Uterus (tissue), 4 donors: Measurements from ENCODE around the gene KAT2A. TPM values are rescaled to one million over a fixed set of nuclear protein-coding genes. Genes with fewer than 3 reads are reported as not detected.
A peak's percentile ranks its signal among the peaks of the same experiment; 100 is the strongest.

Source experiments
- DNase-seq, 2 donors: peaks; one replicate each; pipeline ENCODE4 v3.0.0-alpha.2; 2019 to 2020
- H3K27ac ChIP-seq, 2 donors: fragments of 200-600 bp; sonication (generic); 1 replicate in 1 of 2; 2 replicates in 1 of 2; pipeline ENCODE4 v1.5.1; 2016 to 2018
- H3K27me3 ChIP-seq, 2 donors: fragments of 200-600 bp; sonication (generic); one replicate each; pipeline ENCODE4 v1.5.1; 2018 to 2019; ENCODE audit warnings: control low read depth in 1 of 2
- H3K36me3 ChIP-seq, 2 donors: fragments of 200-600 bp; sonication (generic); one replicate each; pipeline ENCODE4 v1.5.1; 2019; ENCODE audit warnings: control low read depth in 1 of 2
- H3K4me1 ChIP-seq, 2 donors: fragments of 200-600 bp; sonication (generic); one replicate each; pipeline ENCODE4 v1.5.1; 2018 to 2019; ENCODE audit warnings: control low read depth in 1 of 2
- H3K4me3 ChIP-seq, 2 donors: fragments of 200-600 bp; sonication (generic); 1 replicate in 1 of 2; 2 replicates in 1 of 2; pipeline ENCODE4 v1.5.1; 2018 to 2019; ENCODE audit warnings: mild to moderate bottlenecking in 1 of 2
- H3K9me3 ChIP-seq, 2 donors: fragments of 200-600 bp; sonication (generic); one replicate each; pipeline ENCODE4 v1.5.1; 2019; ENCODE audit warnings: control low read depth in 1 of 2
- POLR2A ChIP-seq, 2 donors: fragments of 450-650 bp; IDR thresholded peaks; one replicate each; pipeline ENCODE4 v1.6.1; 2016; ENCODE audit warnings: antibody characterized with exemption in 2 of 2, mild to moderate bottlenecking in 1 of 2, moderate library complexity in 1 of 2
- intact Hi-C: fragments of 100-400 bp; cut with DNase I; formaldehyde crosslinking; loops from one replicate; pipeline ENCODE4 v1.15.1; 2023; ENCODE audit warnings: low total_unique reads
- total RNA-seq, 4 donors: library from RNA; depleted of rRNA in 3 of 4; stranded (reverse); fragments of >200 nt in 3 of 4; gene quantifications; one replicate each; pipeline versions ENCODE4 v1.1.0 to v1.2.4, GENCODE V29; 2014 to 2023
- TF ChIP-seq, protein P1 (sequence below), 4 experiments: fragments of 200-600 bp in 2 of 4; fragments of 450-650 bp in 2 of 4; sonication (generic) in 2 of 4; IDR thresholded peaks; one replicate each; pipeline ENCODE4 v1.5.1; 2016 to 2019; ENCODE audit warnings: antibody characterized with exemption in 4 of 4, mild to moderate bottlenecking in 2 of 4, moderate library complexity in 1 of 4
- donor health status: DM: yes; HTN: yes; CAD: no.

The KAT2A gene
- total RNA-seq, 4 donors from 2014 or later = 20.9 to 80.9 (median 39.2) TPM

DNA sequence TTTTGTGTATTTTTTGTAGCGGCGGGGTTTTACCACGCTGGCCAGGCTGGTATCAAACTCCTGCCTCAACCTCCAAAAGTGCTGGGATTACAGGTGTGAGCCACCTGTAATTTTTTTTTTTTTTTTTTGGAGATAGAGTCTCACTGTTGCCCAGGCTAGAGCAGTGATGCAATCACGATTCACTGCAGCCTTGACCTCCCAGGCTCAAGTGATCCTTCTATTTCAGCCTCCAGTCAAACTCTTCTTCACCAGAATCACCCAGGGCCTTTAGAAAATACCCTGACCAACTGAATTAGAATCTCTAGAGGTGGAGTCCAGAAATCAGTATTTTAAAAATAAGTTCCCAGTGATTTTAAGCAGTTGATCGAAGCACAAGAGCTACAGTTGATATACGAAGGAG lies 14.0 kb upstream of the KAT2A start:
- Histone ChIP-seq H3K9me3 (no peaks in the 10 kb centered on the region), H3K36me3 (no peaks in the 10 kb centered on the region), H3K27me3 (no peaks in the 10 kb centered on the region), H3K27ac (peak overlapping the region; percentile 15 to 69), H3K4me3 (no peak overlapping the region), H3K4me1 (peaks cover 0 to 10% of the 10 kb centered on the region in 2 donors)
- intact Hi-C loops = no loop called here
- no peak for TF ChIP-seq POLR2A (IDR thresholded peaks at IDR 0.05)
- TF ChIP-seq, protein P1, sequence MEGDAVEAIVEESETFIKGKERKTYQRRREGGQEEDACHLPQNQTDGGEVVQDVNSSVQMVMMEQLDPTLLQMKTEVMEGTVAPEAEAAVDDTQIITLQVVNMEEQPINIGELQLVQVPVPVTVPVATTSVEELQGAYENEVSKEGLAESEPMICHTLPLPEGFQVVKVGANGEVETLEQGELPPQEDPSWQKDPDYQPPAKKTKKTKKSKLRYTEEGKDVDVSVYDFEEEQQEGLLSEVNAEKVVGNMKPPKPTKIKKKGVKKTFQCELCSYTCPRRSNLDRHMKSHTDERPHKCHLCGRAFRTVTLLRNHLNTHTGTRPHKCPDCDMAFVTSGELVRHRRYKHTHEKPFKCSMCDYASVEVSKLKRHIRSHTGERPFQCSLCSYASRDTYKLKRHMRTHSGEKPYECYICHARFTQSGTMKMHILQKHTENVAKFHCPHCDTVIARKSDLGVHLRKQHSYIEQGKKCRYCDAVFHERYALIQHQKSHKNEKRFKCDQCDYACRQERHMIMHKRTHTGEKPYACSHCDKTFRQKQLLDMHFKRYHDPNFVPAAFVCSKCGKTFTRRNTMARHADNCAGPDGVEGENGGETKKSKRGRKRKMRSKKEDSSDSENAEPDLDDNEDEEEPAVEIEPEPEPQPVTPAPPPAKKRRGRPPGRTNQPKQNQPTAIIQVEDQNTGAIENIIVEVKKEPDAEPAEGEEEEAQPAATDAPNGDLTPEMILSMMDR (IDR thresholded peaks at IDR 0.05) = no peak
- no peak for DNase-seq

DNA sequence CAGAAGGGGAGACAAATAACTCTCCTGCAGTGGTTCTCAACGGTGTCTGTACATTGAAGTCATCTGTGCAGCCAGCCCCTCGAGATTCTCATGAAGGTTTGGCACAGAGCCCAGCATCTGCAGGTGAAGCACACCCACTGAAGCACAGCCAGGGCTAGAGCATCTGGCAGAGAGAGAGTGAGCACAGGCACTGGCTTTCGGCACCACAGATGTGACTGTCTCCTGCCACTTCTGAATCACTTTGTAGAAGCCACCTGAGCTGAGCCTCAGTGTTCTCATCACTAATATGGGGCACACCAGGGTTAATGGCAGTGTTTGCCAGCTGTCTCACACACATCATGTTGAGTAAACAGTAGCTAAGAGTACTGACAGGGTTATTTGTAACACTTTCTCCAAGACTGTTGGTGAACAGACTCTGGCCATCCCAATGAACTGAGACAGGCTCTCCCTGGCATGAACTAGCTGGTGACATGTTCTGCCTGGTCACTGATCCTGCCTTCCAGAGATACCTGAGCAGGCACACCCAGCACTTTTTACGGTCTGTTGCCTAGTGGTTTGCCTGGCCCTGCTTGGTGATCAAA lies 12.4 kb upstream of the KAT2A start:
- intact Hi-C loops = no loop called here
- Histone ChIP-seq H3K4me3 (no peak overlapping the region), H3K9me3 (no peaks in the 10 kb centered on the region), H3K4me1 (peaks cover 0 to 3% of the 10 kb centered on the region in 2 donors), H3K27me3 (no peaks in the 10 kb centered on the region), H3K27ac (peak overlapping the region; percentile 14 to 69), H3K36me3 (no peaks in the 10 kb centered on the region)
- DNase-seq = no peak
- TF ChIP-seq, protein P1 (IDR thresholded peaks at IDR 0.05) = no peak
- TF ChIP-seq POLR2A (IDR thresholded peaks at IDR 0.05) = no peak

DNA sequence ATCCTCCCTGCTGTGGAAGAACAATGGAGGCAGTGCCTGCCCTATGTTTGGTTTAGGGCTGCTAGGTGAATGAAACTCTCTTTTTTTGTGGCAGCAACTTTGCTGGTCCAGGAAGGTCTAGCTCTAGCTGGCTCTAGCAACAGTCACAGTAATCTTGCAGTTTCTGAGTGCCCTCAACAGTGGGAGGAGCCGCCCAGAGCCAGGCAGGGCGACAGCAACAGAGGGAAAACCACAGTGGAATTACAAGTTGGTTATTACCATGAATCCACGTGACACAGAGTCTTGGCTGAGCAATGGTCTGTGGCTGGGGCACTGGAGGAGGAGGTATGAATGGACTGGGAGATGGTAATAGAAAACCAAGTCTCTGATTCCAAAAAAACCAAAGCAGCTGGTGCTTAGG lies 11.8 kb upstream of the KAT2A start:
- DNase-seq = no peak
- Histone ChIP-seq H3K27ac (peak overlapping the region; percentile 14 to 69), H3K9me3 (no peaks in the 10 kb centered on the region), H3K4me1 (no peaks in the 10 kb centered on the region), H3K36me3 (no peaks in the 10 kb centered on the region), H3K27me3 (no peaks in the 10 kb centered on the region), H3K4me3 (no peak overlapping the region)
- TF ChIP-seq, protein P1 (IDR thresholded peaks at IDR 0.05) = no peak
- no peak for TF ChIP-seq POLR2A (IDR thresholded peaks at IDR 0.05)
- intact Hi-C loops = no loop called here

DNA sequence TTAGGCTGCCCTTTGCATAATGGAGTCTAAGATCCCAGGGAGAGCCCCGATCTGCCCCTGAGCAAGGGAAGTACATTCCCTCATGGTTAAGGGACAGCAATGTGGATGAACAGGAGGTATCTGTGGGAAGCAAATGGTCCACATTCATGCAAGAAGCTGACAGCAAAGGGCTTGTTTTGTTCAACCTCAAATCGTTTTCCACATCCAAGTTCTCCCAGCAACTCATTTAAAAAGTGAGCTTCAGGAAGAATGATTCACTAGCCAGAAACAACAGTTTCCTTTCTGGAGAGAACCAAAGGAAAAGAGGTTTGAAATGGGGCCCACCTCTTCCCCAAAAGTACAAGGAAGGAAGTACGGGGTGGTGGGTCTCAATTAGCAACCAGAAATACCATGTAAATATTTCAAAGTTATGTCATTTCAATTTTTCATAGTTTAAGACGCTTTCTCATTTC lies 10.8 kb upstream of the KAT2A start:
- Histone ChIP-seq H3K36me3 (no peaks in the 10 kb centered on the region), H3K4me3 (no peak overlapping the region), H3K9me3 (no peaks in the 10 kb centered on the region), H3K4me1 (no peaks in the 10 kb centered on the region), H3K27ac (peak overlapping the region; percentile 49 to 69), H3K27me3 (no peaks in the 10 kb centered on the region)
- intact Hi-C loops = no loop called here
- no peak for TF ChIP-seq POLR2A (IDR thresholded peaks at IDR 0.05)
- TF ChIP-seq, protein P1 (IDR thresholded peaks at IDR 0.05) = no peak
- DNase-seq = no peak

DNA sequence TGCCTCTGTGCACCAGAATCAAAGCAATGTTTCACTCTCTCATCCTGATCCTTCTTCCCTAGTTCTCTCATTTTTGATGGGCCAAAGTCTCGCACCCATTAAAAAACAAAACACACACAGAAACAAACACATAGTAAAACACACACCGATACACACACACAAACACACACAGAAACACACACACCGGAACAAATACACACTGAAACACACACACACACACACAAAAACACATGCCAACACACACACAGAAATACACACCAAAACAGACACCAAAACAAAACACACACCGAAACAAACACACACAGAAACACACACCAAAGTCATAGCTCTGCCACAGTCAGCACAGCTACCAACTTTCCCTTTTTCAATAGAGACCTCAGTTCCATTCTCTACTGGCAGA lies 10.1 kb upstream of the KAT2A start:
- H3K36me3 ChIP-seq = no peaks in the 10 kb centered on the region
- H3K4me3 ChIP-seq = no peak overlapping the region
- intact Hi-C loops = no loop called here
- TF ChIP-seq, protein P1 (IDR thresholded peaks at IDR 0.05) = no peak
- no peak for TF ChIP-seq POLR2A (IDR thresholded peaks at IDR 0.05)
- H3K27ac ChIP-seq = peak overlapping the region; percentile 49 to 69
- H3K27me3 ChIP-seq = no peaks in the 10 kb centered on the region
- H3K9me3 ChIP-seq = no peaks in the 10 kb centered on the region
- H3K4me1 ChIP-seq = no peaks in the 10 kb centered on the region
- no peak for DNase-seq
